GM12878 (cell line): ENCODE data around the gene NPAS2. TPM values are rescaled to one million over a fixed set of nuclear protein-coding genes. Genes with fewer than 3 reads are reported as not detected.

Experiments
- ATAC-seq: fragments of 200-7000 bp; cut with Tn5 transposase; 3 replicates; pipeline ENCODE4 v1.9.1; 2020; ENCODE audit warnings: mild to moderate bottlenecking, moderate library complexity
- BruUV-seq: library from RNA; stranded (reverse); fragments of 400-500 nt; replicated peaks from 2 replicates; lab custom pipeline; 2021; lab: Mats Ljungman, UMichigan
- CTCF ChIA-PET: fragments of 300-600 bp; sonication (Branson Sonifier 250); formaldehyde crosslinking; extraction: SDS; loops from one replicate; lab custom pipeline; 2021; ENCODE audit warnings: inconsistent platforms; lab: Yijun Ruan, JAX
- POLR2A ChIA-PET: fragments of 350-600 bp; formaldehyde crosslinking; extraction: SDS; loops from one replicate; lab custom pipeline; 2021; ENCODE audit warnings: inconsistent platforms; lab: Charles Lee
- RAD21 ChIA-PET: fragments of 300-600 bp; sonication (Branson Sonifier 250); formaldehyde crosslinking; loops from one replicate; lab custom pipeline; 2023; ENCODE audit warnings: antibody characterized with exemption; ENCODE audit not compliant: unreplicated experiment; lab: Charles Lee
- SMC1A ChIA-PET: fragments of 300-600 bp; sonication (Branson Sonifier 250); formaldehyde crosslinking; loops from one replicate; lab custom pipeline; 2023; ENCODE audit not compliant: unreplicated experiment, uncharacterized antibody; lab: Charles Lee
- DNase-seq: peaks from one replicate; pipeline ENCODE4 v3.0.0-alpha.2; 2011; ENCODE audit warnings: low read depth, low spot score
- FAIRE-seq: peaks from 3 replicates; lab custom pipeline; 2011; peaks lifted over from hg19 to GRCh38; lab: Jason Lieb, UNC
- H2AFZ ChIP-seq: 2 replicates; pipeline ENCODE4 v1.6.0; 2011; ENCODE audit warnings: low read depth, low read length, control low read depth; ENCODE audit not compliant: control insufficient read depth
- H3K27ac ChIP-seq: 2 replicates; pipeline ENCODE4 v1.5.1; 2011; ENCODE audit warnings: control low read depth; ENCODE audit not compliant: control insufficient read depth, insufficient read depth
- H3K27me3 ChIP-seq, 2 experiments: replicated peaks in 1 of 2; 2 replicates each; pipeline versions ENCODE4 v1.6.0 to v1.6.1; 2011; ENCODE audit warnings: low read length in 1 of 2; ENCODE audit not compliant: control insufficient read depth in 2 of 2, insufficient read depth in 2 of 2
- H3K36me3 ChIP-seq, 2 experiments: 2 replicates each; pipeline ENCODE4 v1.5.1; 2011; ENCODE audit warnings: low read length in 1 of 2; ENCODE audit not compliant: control insufficient read depth in 2 of 2, insufficient read depth in 2 of 2
- H3K4me1 ChIP-seq: 2 replicates; pipeline ENCODE4 v1.6.1; 2011; ENCODE audit warnings: mild to moderate bottlenecking, low read length, moderate library complexity, mixed read lengths; ENCODE audit not compliant: control insufficient read depth, insufficient read depth
- H3K4me2 ChIP-seq: 2 replicates; pipeline ENCODE4 v1.6.0; 2011; ENCODE audit warnings: control low read depth; ENCODE audit not compliant: control insufficient read depth, insufficient read depth
- H3K4me3 ChIP-seq: fragments of 200-600 bp; sonication (generic); 2 replicates; pipeline ENCODE4 v1.5.1; 2016
- H3K79me2 ChIP-seq: 2 replicates; pipeline ENCODE4 v1.6.0; 2011; ENCODE audit warnings: low read length; ENCODE audit not compliant: control insufficient read depth, insufficient read depth
- H3K9ac ChIP-seq: 2 replicates; pipeline ENCODE4 v1.8.0; 2011; ENCODE audit warnings: low read length, control low read depth, mixed read lengths; ENCODE audit not compliant: control insufficient read depth, insufficient read depth
- H3K9me3 ChIP-seq: replicated peaks from 3 replicates; pipeline ENCODE4 v1.5.1; 2011; ENCODE audit warnings: mild to moderate bottlenecking, low read length; ENCODE audit not compliant: control insufficient read depth, insufficient read depth
- H4K20me1 ChIP-seq: 2 replicates; pipeline ENCODE4 v1.6.0; 2011; ENCODE audit not compliant: control insufficient read depth, insufficient read depth
- BHLHE40 ChIP-seq, 2 experiments: fragments of 450-650 bp in 1 of 2; IDR thresholded peaks; 2 replicates each; pipeline ENCODE4 v1.6.1; 2011 to 2017; ENCODE audit warnings: low read depth in 2 of 2, borderline replicate concordance in 1 of 2, improper control_type of control experiment in 1 of 2, low read length in 1 of 2, mild to moderate bottlenecking in 1 of 2
- BMI1 ChIP-seq: fragments of 450-650 bp; IDR thresholded peaks from 2 replicates; pipeline ENCODE4 v1.6.1; 2016; ENCODE audit warnings: mild to moderate bottlenecking, moderate library complexity, borderline replicate concordance
- CHD2 ChIP-seq: IDR thresholded peaks from 2 replicates; pipeline ENCODE4 v1.6.1; 2011; ENCODE audit warnings: low read depth, low read length, improper control_type of control experiment, borderline replicate concordance
- E4F1 ChIP-seq: fragments of 450-650 bp; IDR thresholded peaks from 2 replicates; pipeline ENCODE4 v1.6.1; 2018; ENCODE audit warnings: borderline replicate concordance, mild to moderate bottlenecking; ENCODE audit not compliant: partially characterized antibody
- HDGF ChIP-seq: fragments of 450-650 bp; IDR thresholded peaks from 2 replicates; pipeline ENCODE4 v1.6.1; 2016; ENCODE audit warnings: antibody characterized with exemption
- IKZF1 ChIP-seq: fragments of 450-650 bp; conservative IDR thresholded peaks from 2 replicates; pipeline ENCODE4 v1.6.1; 2017; ENCODE audit warnings: antibody characterized with exemption, mild to moderate bottlenecking
- NBN ChIP-seq: fragments of 450-650 bp; IDR thresholded peaks from 2 replicates; pipeline ENCODE4 v1.6.1; 2016
- NR2C2 ChIP-seq: IDR thresholded peaks from 2 replicates; pipeline ENCODE4 v1.6.1; 2011; ENCODE audit warnings: borderline replicate concordance, low read depth; ENCODE audit not compliant: control insufficient read depth, insufficient read length
- PRDM15 ChIP-seq: fragments of 450-650 bp; formaldehyde crosslinking; IDR thresholded peaks from 2 replicates; pipeline ENCODE4 v1.4.0; 2020; ENCODE audit warnings: mild to moderate bottlenecking, moderate library complexity
- RUNX3 ChIP-seq: IDR thresholded peaks from 2 replicates; pipeline ENCODE4 v1.6.1; 2012; ENCODE audit warnings: low read length, inconsistent platforms
- WRNIP1 ChIP-seq: IDR thresholded peaks from 2 replicates; pipeline ENCODE4 v1.6.1; 2011; ENCODE audit warnings: low read depth, low read length, improper control_type of control experiment, borderline replicate concordance
- YBX1 ChIP-seq: fragments of 450-650 bp; IDR thresholded peaks from 2 replicates; pipeline ENCODE4 v1.6.1; 2016; ENCODE audit warnings: antibody characterized with exemption
- ZBTB4 ChIP-seq: fragments of 450-650 bp; formaldehyde crosslinking; IDR thresholded peaks from 2 replicates; pipeline ENCODE4 v1.4.0; 2022; ENCODE audit warnings: mild to moderate bottlenecking, moderate library complexity
- ZNF207 ChIP-seq: fragments of 450-650 bp; IDR thresholded peaks from 2 replicates; pipeline ENCODE4 v1.6.1; 2014; ENCODE audit warnings: antibody characterized with exemption, mild to moderate bottlenecking, borderline replicate concordance
- ZSCAN29 ChIP-seq: fragments of 450-650 bp; IDR thresholded peaks from 2 replicates; pipeline ENCODE4 v1.6.1; 2017; ENCODE audit warnings: mild to moderate bottlenecking, moderate library complexity
- WGBS: methylation state at CpG from one replicate; pipeline ENCODE4 v1.1.6; 2016; ENCODE audit warnings: low lambda C conversion rate; ENCODE audit not compliant: insufficient replicate concordance, insufficient coverage; ENCODE audit errors: missing lambda C conversion rate; 5-methylcytosine and 5-hydroxymethylcytosine counted together
- in situ Hi-C: fragments of 300-500 bp; cut with MboI; formaldehyde crosslinking; loops from 9 replicates; pipeline ENCODE4 v1.14.3; 2018; ENCODE audit warnings: mixed read lengths
- intact Hi-C: fragments of 100-400 bp; cut with micrococcal nuclease; formaldehyde crosslinking; loops from one replicate; pipeline ENCODE4 v1.14.2; 2022; ENCODE audit not compliant: unreplicated experiment
- polyA plus RNA-seq, 11 experiments: library from polyadenylated mRNA; depleted of rRNA in 4 of 11; unstranded in 6 of 11; stranded (reverse) in 5 of 11; fragments of >200 nt; fragmentation: Nextera tagmentation in 4 of 11; fragmentation: Illumina TruSeq in 1 of 11; extraction: Ambion mirVana in 4 of 11; extraction: Trizol in 1 of 11; gene quantifications; 1 replicate in 1 of 11; 2 replicates in 10 of 11; pipeline versions ENCODE4 v1.2.1 to v1.2.3, GENCODE V29; 2011 to 2016; ENCODE audit warnings: inconsistent platforms in 2 of 11, missing spikeins in 2 of 11, low read depth in 1 of 11
- total RNA-seq, 4 experiments: library from RNA; depleted of rRNA in 3 of 4; stranded (reverse); fragments of >200 nt in 3 of 4; fragmentation: Illumina TruSeq in 1 of 4; extraction: Trizol in 1 of 4; gene quantifications; 2 replicates each; pipeline versions ENCODE4 v1.2.1 to v1.2.3, GENCODE V29; 2013 to 2021

NPAS2 gene
- total and polyA plus RNA-seq, 10 of the 15 experiments (the other 5 are each of a cell fraction or from before 2014, with no cell fraction given), result 0.08 TPM; not detected in 9

- intact Hi-C loops, result no loop called here
- no peak for TF ChIP-seq CHD2
- TF ChIP-seq YBX1, result no peak
- TF ChIP-seq RUNX3, result no peak
- no peak for TF ChIP-seq ZBTB4 (CRISPR knock-in tag)
- no peak for TF ChIP-seq HDGF
- TF ChIP-seq BHLHE40 (IDR thresholded peaks at IDR 0.05; ENCODE audit: borderline replicate concordance in 1 of 2, low read depth in 2 of 2, low read length in 1 of 2), result no peak
- no peak for TF ChIP-seq ZNF207
- TF ChIP-seq NR2C2, result no peak
- no peak for TF ChIP-seq NBN
- TF ChIP-seq IKZF1, result no peak
- TF ChIP-seq E4F1, result no peak
- TF ChIP-seq WRNIP1, result no peak
- no peak for TF ChIP-seq BMI1
- no peak for TF ChIP-seq PRDM15
- TF ChIP-seq ZSCAN29, result no peak
These were observed 17.9 kb upstream of the NPAS2 start for GRCh38 chr2:100802066-100802465.

More at GRCh38 chr2:100802066-100802465, 17.9 kb upstream of the NPAS2 start:
- no peaks in the 10 kb centered on the region for H3K79me2 ChIP-seq
- no peaks in the 10 kb centered on the region for H3K9me3 ChIP-seq
- H3K27ac ChIP-seq, result no peak overlapping the region
- peaks cover 2% of the 10 kb centered on the region in 2 experiments for H3K27me3 ChIP-seq
- POLR2A ChIA-PET, result no interaction called here
- no peak overlapping the region for H3K4me2 ChIP-seq
- FAIRE-seq, result no peak
- RAD21 ChIA-PET, result no interaction called here
- no peak for ATAC-seq
- in situ Hi-C loops, result no loop called here
- H3K36me3 ChIP-seq, result no peaks in the 10 kb centered on the region
- no peaks in the 10 kb centered on the region for H4K20me1 ChIP-seq
- no peak for DNase-seq
- H2AFZ ChIP-seq, result no peak overlapping the region
- H3K4me3 ChIP-seq, result no peak overlapping the region
- CTCF ChIA-PET, result no interaction called here
- no peak overlapping the region for H3K9ac ChIP-seq
- WGBS, result 36% methylated on average over 9 of the region's 9 CpGs
- SMC1A ChIA-PET, result no interaction called here
- BruUV-seq, result no TSS peak
- H3K4me1 ChIP-seq, result no peaks in the 10 kb centered on the region
